Retinal pigment epithelial cell (primary cell): Measurements from ENCODE around the gene ZNF101.

ENCODE experiments used
- DNase-seq: peaks from one replicate; pipeline ENCODE4 v3.0.0-alpha.2; 2010; ENCODE audit warnings: low read depth
- H3K4me3 ChIP-seq: 2 replicates; pipeline ENCODE4 v1.5.1; 2011; ENCODE audit warnings: mild to moderate bottlenecking, low read length, control low read depth, moderate library complexity
- TF ChIP-seq, protein P1 (sequence below): conservative IDR thresholded peaks from 2 replicates; pipeline ENCODE4 v1.5.1; 2011; ENCODE audit warnings: low read depth, low read length, control low read depth, inconsistent platforms

ZNF101 gene

GRCh38 chr19:19649580-19649995 lies 19.1 kb upstream of the ZNF101 start:
- H3K4me3 ChIP-seq = no peak overlapping the region
- TF ChIP-seq, protein P1, sequence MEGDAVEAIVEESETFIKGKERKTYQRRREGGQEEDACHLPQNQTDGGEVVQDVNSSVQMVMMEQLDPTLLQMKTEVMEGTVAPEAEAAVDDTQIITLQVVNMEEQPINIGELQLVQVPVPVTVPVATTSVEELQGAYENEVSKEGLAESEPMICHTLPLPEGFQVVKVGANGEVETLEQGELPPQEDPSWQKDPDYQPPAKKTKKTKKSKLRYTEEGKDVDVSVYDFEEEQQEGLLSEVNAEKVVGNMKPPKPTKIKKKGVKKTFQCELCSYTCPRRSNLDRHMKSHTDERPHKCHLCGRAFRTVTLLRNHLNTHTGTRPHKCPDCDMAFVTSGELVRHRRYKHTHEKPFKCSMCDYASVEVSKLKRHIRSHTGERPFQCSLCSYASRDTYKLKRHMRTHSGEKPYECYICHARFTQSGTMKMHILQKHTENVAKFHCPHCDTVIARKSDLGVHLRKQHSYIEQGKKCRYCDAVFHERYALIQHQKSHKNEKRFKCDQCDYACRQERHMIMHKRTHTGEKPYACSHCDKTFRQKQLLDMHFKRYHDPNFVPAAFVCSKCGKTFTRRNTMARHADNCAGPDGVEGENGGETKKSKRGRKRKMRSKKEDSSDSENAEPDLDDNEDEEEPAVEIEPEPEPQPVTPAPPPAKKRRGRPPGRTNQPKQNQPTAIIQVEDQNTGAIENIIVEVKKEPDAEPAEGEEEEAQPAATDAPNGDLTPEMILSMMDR = no peak
- no peak for DNase-seq

GRCh38 chr19:19650331-19650730 lies 18.3 kb upstream of the ZNF101 start:
- TF ChIP-seq, protein P1 = no peak
- no peak for DNase-seq
- no peak overlapping the region for H3K4me3 ChIP-seq

DNA sequence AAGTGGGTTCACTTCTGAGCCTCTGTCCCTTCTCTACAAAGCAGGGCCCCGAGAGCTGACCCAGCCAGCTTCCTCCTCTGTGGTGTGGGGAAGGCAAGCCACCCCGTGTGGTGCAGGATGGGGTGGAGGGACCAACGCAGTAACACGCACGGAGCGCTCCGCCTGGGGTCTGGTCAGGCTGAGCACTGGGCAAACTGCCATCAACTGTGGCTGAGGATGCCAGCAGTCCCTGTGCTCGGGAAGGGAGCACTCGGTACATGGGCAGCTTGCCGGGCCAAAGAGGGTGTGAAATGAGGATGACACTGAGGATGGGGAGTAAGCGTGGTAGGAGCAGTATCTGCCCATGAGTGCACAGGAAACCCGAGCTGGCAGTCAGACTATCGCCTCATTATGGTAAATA lies 17.6 kb upstream of the ZNF101 start:
- TF ChIP-seq, protein P1 = no peak
- DNase-seq = no peak
- H3K4me3 ChIP-seq = no peak overlapping the region

- no peak overlapping the region for H3K4me3 ChIP-seq
- no peak for DNase-seq
- TF ChIP-seq, protein P1 = no peak
Measured at GRCh38 chr19:19652482-19653295, 15.9 kb upstream of the ZNF101 start.

DNA sequence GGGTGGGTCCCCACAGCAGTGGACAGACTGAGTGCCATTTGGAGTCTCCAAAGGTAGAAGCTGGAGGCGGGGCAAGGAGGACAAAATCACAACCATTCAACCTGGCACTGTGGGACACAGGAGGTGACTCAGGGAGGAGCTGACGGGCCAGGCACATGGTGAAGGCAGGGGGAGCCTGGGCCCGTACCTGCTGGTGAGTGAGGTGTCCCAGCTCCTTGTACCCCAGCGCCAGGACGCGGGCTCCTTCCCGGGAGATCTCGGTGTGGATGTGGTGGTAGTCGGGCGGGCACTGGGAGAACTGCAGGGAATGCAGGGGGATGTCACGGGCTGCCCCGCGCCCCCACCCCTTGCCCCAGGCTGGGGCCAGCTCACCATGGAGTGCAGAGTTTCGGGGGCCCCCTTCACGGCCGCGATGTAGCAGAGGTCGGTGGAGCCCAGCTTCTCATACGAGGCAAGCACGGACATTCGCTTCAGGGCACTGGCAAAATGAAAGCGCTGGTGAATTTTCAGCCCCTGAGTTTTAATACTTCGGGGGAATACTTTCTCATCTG lies 15.0 kb upstream of the ZNF101 start:
- TF ChIP-seq, protein P1 = no peak
- DNase-seq = no peak
- no peak overlapping the region for H3K4me3 ChIP-seq

DNA sequence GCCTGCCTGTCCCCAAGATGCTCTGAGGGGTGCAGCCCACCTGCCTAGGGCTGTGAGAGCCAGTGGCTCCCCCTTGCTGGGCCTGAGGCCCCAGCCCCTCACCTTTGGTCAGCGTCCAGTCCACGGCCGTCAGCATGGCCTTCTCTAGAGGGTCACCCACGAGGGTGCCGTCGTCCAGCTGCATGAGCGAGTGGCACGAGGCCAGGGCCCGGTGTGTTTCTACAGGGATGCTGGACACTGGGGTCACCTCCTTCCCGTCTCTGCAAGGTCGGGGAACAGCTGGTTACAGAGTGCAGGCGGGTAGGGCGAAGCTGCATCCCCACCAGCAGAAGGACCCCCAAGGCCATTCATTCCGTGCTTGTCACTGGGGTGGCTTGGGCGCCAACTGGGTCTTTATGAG lies 14.2 kb upstream of the ZNF101 start:
- no peak for DNase-seq
- no peak overlapping the region for H3K4me3 ChIP-seq
- TF ChIP-seq, protein P1 = no peak

DNA sequence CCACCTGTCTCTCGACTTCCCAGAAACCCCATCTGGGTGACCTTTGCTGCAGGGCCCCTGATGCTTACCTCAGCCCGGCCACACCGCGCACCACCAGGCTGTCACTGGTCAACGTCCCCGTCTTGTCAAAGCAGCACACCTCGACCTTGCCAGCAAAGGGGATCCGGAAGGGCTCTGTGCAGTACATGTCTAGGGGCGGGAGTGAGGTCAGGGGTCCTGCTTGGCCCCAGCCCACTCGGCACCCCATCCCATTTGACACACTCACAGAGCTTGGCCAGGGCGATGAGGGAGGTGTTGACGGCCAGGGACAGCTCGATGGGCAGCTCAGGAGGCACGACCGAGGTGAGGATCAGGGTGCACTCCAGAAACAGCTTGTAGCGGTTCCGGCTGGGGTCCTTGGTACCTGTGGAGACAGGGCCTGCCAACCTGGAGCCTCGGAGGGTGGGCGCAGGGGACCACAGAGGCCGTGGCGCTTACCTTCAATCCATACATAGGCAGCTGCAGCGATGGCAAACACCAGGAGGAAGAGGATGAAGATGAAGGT lies 13.5 kb upstream of the ZNF101 start:
- TF ChIP-seq, protein P1 = no peak
- no peak for DNase-seq

More for the DNA sequence above, 13.5 kb upstream of the ZNF101 start:
- H3K4me3 ChIP-seq = no peak overlapping the region
